GM12801 (cell line): ENCODE data around the gene IMP4.

Experiments
- CTCF ChIP-seq: IDR thresholded peaks from one replicate; pipeline ENCODE4 v1.5.1; 2011; ENCODE audit warnings: control low read depth; ENCODE audit not compliant: insufficient read length; ENCODE audit errors: extremely low read depth

The IMP4 gene

DNA sequence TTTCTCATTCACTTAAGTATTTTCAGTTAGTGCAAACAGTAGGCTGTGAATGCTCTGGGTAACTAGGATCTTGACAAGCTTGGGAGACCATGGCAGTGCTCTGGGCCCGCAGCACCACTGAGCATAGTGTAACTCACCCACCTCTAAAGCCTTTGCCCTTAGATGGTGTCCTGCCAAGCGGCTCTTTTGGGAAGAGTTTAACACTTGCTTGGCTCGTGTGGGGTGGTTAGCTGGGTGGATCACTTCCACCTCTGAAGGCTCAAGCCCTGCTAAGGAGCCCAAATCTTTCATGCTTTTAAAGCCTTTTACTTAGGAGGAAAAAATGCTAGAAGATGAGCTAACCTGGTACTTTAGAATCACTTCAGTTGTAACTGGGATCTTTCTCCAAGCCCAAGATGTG is 47.1 kb downstream of the IMP4 start:
- TF ChIP-seq CTCF, result no peak

DNA sequence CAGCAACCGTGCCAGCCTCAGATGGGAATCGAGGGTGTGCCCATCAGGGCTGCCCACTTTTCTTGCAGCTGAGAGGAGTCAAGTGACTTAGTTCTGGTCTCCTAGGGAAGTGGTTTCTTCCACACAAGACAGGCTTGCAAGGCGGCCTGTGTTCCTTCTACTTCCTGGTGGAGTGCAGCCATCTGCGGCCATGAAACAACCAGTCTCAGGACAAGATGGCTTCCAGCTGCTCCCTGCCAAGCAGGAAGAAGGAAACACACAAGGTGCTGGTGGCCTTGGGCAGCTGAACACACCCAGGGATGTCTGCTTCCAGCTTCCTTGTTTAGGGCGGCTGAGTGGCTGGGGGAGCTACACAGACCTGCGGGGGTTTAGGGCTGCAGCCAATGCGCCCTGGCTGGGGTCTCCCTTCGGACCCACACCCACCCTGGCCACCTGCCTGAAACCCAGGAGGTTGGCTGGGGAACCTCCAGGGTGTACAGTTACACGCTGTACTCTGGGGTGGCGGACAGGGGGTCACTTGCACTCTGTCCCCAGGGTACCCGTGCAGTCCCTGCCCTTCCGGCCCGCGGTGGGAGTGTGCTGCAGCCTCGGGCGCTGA is 47.9 kb downstream of the IMP4 start:
- TF ChIP-seq CTCF, result no peak

DNA sequence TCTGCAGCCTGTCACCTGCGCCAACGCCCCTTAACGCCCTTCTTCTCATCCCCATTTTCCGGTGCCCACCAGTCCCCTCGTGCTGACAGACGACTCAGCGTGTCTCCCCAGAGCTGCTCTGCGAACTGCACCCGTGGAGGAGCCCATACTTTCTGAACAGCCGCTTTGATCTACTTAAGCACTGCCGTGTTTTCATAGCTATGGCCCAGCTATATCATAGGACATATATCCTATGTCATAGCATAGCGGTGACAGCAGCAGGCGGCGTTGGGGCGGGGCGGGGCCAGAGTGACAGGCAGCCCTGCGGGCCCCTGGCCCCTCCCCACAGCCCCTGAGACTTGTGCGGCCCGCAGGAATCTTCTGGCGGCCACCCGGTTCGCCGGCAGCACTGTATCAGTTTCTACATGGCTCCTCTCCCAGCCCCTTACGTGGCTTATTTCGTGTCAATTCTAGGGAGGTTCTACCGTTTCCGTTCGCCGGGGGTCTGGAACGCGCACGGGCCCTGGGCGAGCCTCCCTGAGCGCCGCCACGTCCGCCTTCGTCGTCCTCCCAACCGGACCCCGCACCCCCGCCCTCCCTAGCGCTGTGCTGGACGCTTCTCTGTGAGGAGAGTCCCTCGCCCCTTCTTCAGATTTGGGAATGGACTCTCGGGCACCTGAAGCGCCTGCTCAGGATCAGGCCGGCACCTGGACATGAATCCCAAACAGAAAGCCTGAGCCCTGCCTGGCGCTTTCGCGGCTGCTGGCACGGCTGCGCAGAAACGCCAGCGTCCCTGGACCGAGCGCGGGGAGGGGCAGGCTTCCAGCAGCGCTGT is 48.6 kb downstream of the IMP4 start:
- TF ChIP-seq CTCF, result no peak

DNA sequence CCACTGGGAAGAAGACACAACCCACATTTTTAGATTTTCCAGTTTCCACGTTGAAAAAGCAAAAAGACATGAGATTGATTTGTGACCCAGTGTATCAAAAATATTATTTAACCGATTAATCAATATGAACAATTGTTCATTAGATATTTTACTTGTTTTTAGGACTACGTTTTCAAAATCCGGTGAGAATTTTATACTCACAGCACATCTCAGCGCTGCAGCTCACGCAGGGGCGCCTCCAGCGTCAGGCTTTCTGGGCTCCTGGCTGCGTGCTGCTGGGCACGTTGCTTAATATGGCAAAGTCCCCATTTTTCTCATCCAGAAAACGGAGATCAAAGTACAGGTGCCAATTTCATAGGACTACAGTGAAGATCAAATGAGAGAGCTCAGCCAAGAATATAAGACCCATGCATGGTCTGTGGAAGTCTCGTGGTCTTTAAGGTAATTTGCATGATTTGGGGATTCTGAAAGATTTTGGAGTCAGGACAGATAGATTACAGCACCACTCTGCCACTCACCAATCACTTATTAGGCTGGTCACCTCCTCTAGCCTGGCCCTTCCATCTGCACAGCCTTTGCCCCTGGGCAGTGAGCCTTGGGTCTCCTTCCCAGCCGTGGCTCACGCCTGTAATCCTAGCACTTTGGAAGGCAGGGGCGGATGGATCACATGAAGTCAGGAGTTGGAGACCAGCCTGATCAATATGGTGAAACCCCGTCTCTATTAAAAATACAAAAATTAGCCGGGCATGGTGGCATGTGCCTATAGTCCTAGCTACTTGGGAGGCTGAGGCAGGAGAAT is 49.4 kb downstream of the IMP4 start:
- no peak for TF ChIP-seq CTCF

GRCh38 chr2:130393318-130393910 is 50.7 kb downstream of the IMP4 start:
- no peak for TF ChIP-seq CTCF
